Measurements from ENCODE around the gene TRIM15. TPM values are rescaled to one million over a fixed set of nuclear protein-coding genes. Genes with fewer than 3 reads are reported as not detected.

TRIM15 gene
- total and polyA plus RNA-seq, 7 donors, result 0.28 to 52.0 (median 38.4) TPM; not detected in 2

DNA sequence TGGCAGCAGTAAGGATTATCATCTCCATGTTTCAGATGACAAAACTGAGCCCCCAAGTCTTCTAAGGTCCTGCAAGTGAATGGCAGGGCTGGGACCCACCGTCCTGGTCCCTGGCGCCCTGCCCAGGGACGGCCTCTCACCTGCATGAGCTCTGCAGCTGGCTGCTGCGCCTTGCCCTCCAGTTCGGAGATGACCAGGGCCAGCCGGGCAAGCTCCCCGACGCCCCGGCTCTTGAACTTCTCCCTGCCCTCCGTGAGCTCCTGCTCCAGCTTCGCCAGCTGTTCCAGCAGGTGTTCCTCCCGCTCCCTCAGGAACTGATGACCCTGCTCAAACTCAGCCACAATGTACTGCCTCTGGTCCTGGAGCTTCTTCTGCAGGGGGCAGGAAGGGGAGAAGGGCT, 33.0 kb downstream of the TRIM15 start:
- 93 to 96% methylated on average over 12 of the region's 12 CpGs for WGBS, 2 donors
- Histone ChIP-seq H3K27ac (no peak overlapping the region), H3K4me1 (no peaks in the 10 kb centered on the region), H3K9me3 (no peaks in the 10 kb centered on the region), H3K27me3 (no peaks in the 10 kb centered on the region), H3K36me3 (peaks cover 16 to 81% (median 40%) of the 10 kb centered on the region in 4 donors), H3K4me3 (no peak overlapping the region)
- intact Hi-C loops (cut with DNase I), result no loop called here
- DNase-seq, result no peak
- TF ChIP-seq, protein P1, sequence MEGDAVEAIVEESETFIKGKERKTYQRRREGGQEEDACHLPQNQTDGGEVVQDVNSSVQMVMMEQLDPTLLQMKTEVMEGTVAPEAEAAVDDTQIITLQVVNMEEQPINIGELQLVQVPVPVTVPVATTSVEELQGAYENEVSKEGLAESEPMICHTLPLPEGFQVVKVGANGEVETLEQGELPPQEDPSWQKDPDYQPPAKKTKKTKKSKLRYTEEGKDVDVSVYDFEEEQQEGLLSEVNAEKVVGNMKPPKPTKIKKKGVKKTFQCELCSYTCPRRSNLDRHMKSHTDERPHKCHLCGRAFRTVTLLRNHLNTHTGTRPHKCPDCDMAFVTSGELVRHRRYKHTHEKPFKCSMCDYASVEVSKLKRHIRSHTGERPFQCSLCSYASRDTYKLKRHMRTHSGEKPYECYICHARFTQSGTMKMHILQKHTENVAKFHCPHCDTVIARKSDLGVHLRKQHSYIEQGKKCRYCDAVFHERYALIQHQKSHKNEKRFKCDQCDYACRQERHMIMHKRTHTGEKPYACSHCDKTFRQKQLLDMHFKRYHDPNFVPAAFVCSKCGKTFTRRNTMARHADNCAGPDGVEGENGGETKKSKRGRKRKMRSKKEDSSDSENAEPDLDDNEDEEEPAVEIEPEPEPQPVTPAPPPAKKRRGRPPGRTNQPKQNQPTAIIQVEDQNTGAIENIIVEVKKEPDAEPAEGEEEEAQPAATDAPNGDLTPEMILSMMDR (IDR thresholded peaks at IDR 0.05), result no peak
- TF ChIP-seq EP300 (IDR thresholded peaks at IDR 0.05), result no peak
- no peak for TF ChIP-seq POLR2A (IDR thresholded peaks at IDR 0.05)
- TF ChIP-seq POLR2AphosphoS5 (IDR thresholded peaks at IDR 0.05), result no peak

DNA sequence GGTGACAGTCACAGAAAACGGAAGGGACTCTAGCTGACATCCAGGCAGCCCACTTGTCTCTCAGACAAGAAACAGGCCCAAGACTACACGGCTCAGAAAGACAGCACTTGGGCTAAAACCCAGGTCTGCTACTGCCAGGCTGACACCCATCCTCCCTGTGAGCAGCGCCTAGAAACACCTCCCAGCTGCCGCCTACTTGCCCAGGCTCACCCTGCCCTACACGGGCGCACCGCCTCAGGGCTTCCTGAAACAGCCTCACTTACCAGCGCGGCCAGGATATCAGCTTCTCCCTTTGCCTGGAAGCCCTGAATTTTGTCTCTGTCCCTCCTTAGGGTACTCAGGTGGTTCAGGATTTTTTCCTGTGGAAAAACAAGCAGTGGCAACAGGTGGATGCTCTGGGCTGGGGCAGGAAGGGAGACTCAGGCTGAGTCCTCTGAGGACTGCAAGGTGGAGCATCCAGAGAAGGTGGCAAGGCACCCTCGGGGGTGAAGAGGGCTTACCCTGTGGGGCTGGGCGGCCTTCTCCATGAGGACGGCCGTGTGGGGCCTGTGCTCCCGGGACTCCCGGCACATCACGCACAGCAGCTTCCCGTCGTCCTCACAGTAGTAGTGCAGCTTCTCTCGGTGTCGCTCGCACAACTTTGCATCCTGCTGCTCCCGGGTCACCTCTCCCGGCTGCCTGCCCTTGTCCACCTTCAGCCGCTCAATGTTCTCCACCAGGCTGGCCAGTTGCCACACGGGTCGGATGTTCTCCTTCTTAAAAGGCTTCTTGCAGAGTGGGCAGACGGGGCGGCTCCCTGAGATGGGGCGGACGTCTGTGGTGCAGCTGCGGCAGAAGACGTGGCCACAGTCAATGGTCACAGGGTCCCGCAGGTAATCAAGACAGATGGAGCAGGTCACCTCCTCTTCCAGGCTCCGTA, 35.1 kb downstream of the TRIM15 start:
- intact Hi-C loops (cut with DNase I), result no loop called here
- 95 to 96% methylated on average over 34 of the region's 34 CpGs for WGBS, 2 donors
- H3K27ac ChIP-seq, result no peak overlapping the region
- H3K4me3 ChIP-seq, result no peak overlapping the region
- H3K9me3 ChIP-seq, result no peaks in the 10 kb centered on the region
- peak; percentile 59 for DNase-seq
- TF ChIP-seq POLR2AphosphoS5 (IDR thresholded peaks at IDR 0.05) (no peak), POLR2A (IDR thresholded peaks at IDR 0.05) (no peak), EP300 (IDR thresholded peaks at IDR 0.05) (no peak)
- TF ChIP-seq, protein P1 (IDR thresholded peaks at IDR 0.05), result no peak
- H3K27me3 ChIP-seq, result no peaks in the 10 kb centered on the region
- no peaks in the 10 kb centered on the region for H3K4me1 ChIP-seq
- H3K36me3 ChIP-seq, result peaks cover 16 to 70% (median 40%) of the 10 kb centered on the region in 4 donors

DNA sequence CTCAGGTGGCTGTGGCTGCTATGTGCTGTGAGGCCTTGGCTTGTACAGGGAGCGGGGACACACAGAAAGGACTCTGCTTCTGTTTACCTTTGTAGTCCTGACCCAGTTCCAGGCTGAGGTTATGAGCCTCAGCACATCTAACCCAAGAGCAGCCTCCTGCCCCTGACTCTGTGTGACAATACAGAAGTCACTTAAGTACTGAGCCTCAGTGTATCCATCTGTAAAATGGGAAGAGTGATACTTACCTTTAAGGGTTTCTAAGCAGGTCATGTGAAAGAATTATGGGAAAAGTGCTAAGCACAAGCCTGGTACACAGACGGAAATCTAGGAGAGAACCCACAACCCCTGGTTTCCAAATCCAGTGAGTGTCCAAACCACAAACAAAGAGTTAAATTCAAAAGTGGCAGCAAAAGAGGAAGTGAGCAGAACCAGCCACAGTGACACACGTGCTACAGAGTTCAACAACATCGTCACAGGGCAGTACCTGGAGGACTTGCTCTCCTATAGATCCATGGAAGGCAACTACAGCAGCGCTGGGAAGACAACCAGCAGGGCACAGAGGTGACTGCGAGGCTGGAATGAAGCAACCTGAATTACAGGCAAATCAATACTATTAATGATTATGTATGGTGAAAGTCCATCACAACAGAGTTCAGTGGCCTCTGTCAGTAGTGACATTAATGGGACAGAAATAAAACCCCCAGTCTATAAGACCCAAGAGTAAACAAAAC, 37.4 kb downstream of the TRIM15 start:
- Histone ChIP-seq H3K36me3 (peaks cover 16 to 47% (median 31%) of the 10 kb centered on the region in 4 donors), H3K27ac (no peak overlapping the region), H3K4me1 (no peaks in the 10 kb centered on the region), H3K9me3 (no peaks in the 10 kb centered on the region), H3K27me3 (no peaks in the 10 kb centered on the region), H3K4me3 (no peak overlapping the region)
- DNase-seq, result no peak
- no peak for TF ChIP-seq EP300 (IDR thresholded peaks at IDR 0.05)
- TF ChIP-seq POLR2A (IDR thresholded peaks at IDR 0.05), result no peak
- TF ChIP-seq POLR2AphosphoS5 (IDR thresholded peaks at IDR 0.05), result no peak
- TF ChIP-seq, protein P1 (IDR thresholded peaks at IDR 0.05), result no peak
- intact Hi-C loops (cut with DNase I), result no loop called here
- 62% methylated on average over 6 of the region's 6 CpGs for WGBS, 2 donors

DNA sequence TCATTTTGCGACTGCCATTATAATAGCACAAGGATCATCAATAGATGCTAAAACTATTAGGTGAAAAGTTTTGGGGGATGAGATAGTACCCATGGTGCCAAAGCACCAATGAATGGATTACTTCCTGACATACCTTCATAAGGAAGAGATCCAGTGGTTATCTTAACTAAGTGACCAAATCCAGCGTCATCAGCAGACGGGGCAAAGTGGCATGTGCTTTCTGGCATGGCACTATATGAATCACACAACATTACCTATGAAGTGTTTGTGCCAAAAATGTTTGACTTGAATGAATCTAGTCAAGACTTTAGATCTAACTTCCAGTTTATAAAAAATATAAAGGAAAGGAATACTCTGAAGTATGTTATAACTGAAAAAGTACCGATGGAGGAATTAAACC, 39.0 kb downstream of the TRIM15 start:
- intact Hi-C loops (cut with DNase I), result no loop called here
- no peak for DNase-seq
- peaks cover 16 to 30% (median 22%) of the 10 kb centered on the region in 4 donors for H3K36me3 ChIP-seq
- no peaks in the 10 kb centered on the region for H3K9me3 ChIP-seq
- no peak overlapping the region for H3K4me3 ChIP-seq
- no peaks in the 10 kb centered on the region for H3K27me3 ChIP-seq
- 77 to 83% methylated on average over 4 of the region's 4 CpGs for WGBS, 2 donors
- no peak overlapping the region for H3K27ac ChIP-seq
- H3K4me1 ChIP-seq, result peaks cover 0 to 14% (median 10%) of the 10 kb centered on the region in 4 donors
- TF ChIP-seq POLR2A (IDR thresholded peaks at IDR 0.05), result no peak
- no peak for TF ChIP-seq EP300 (IDR thresholded peaks at IDR 0.05)
- no peak for TF ChIP-seq POLR2AphosphoS5 (IDR thresholded peaks at IDR 0.05)
- TF ChIP-seq, protein P1 (IDR thresholded peaks at IDR 0.05), result no peak
